Retina (tissue), 1 donor: ENCODE data around the gene RING1.

ENCODE experiments used
- DNase-seq: peaks from one replicate; pipeline ENCODE4 v3.0.0-alpha.2; 2016

RING1 gene

DNA sequence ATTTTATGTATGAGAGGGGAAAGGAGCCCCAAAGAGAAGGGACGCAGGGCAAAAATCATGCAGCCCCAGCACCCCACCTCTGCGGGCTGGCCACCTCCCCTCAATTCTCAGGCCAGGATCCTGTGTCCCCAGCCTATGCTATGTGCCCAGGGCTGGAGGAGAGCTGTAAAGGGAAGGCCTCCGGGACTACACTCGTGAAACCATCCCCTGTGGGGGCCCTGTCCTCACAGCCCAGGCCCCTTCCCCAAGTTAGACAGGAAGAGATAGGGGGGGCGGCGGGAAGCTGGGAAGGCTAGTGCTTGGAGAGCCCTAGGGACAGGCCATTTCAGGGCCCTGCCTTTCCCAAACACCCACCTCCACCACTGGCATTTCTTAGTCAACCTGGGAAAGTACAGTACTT lies 14.7 kb upstream of the RING1 start:
- peak; percentile 32 for DNase-seq

DNA sequence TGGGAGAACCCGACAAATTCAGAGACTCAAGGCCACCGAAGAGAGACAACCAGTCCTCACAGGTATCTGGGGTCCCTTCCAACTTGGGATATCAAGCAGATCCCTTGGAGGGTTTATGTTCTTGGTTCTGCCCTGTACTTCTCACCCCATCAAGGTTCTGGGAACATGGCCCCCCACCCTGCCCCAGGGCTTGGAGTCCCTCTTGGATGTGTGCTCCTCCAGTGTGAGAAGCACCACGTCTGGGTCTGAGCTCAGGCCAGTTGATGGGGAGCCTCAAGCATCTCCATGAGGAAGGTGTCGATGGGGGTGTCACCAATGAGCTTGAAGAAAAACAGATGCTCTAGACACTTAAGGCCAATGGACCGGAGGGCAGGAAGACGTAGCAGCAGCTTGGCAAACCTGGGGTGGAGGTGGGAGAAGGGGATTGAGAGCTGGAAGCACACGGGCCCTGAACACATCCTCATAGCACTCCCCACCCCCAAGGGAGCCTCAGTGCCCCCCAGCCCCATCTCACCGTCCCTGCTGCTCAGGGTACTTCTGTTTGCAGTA lies 13.8 kb upstream of the RING1 start:
- DNase-seq: no peak

DNA sequence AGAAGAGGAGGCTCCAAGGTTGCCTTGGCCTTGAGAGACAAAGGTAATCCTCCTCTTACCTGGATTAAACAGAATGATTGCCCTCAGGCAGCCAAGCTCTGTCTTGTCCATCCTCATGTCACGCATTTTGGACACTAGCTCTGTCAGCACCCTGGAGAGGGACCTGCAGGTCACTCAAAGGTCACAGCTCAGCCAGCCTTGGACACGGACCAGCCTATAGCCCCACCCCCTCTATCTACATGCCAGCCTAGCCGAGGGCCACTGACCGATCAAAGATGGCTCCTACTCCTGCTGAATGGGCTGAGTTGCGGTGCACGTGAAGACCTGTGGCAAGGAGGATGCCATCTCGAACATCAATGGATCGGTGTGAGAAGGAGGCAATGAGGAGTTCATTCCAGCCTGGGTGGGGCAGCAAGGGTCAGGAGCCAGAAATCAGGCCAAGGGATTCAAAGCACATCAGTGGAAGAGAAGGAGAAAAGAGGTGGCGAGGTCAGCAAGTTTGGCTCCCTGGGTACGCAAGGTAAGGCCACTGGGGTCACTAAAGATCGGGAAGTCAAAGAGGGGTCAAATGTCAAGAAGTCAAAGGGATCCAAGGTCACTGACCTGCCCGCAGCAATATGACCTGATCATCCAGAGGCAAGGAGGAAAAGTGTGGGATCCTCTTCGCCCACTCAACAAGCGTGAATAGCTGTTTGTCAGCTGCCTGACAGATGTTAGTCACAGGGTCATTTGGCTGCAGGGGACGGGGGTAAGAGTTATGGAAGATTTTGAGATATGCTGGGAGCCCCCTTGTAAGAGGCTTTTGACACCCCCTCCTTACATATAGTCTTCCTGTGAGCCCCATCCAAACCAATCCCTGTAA lies 12.8 kb upstream of the RING1 start:
- no peak for DNase-seq

DNA sequence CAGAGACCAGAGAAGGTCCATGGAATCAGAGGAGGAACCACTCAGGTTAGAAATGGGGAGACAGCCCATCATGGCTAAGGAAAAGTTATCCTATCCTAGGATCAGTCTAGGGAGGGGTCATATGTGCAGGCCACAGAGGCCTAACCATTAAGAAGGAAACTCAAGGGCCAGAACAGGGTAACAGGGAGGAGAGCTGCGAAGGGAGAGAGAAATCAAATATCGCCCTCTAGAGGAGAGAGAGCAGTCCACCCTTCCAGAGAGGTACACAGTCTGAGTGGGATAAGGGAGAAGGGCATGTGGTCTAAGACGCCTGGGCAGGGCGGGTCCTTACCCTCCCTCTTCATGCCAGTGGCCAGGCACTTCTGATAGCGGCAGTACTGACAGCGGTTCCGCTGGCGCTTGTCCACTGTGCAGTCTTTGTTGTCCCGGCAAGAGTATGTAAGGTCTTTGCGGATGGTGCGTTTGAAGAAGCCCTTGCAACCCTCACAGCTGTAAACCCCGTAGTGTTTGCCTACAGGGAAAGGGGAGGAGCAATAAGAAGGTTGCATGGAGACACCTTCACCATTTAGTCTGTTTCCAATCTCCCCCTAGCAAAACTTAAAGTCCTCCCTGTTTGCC lies 10.8 kb upstream of the RING1 start:
- peak; percentile 51 for DNase-seq

DNA sequence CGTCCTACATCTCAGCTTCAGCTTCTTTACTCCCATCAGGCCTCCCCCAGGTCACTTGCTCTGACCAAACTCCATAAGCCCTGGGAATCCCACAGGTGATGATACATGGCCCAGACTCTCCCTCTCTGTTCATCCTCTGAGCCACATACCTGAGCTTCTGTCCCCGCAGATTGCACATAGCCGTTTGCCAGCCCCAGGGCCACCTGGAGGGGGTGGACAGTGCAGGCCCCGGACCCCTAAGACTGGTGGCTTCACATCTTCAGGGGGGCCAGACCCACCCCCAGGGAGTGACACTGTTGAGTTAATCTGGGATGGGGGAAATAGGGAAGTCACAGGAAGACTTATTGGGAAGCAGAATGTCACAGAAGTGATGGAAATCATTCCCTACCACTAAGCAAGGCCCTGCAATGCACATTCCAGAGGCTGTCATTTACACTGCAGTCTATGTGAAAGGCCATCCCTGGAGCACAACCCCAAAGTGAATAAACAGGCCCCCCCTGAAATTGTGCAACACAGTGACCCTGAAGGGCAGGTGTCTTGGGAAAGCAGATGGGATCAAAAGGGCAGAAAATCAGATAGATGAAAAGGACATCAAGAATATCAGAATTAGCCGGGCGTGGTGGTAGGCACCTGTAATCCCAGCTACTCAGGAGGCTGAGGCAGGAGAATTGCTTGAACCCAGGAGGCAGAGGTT lies 10.0 kb upstream of the RING1 start:
- no peak for DNase-seq

DNA sequence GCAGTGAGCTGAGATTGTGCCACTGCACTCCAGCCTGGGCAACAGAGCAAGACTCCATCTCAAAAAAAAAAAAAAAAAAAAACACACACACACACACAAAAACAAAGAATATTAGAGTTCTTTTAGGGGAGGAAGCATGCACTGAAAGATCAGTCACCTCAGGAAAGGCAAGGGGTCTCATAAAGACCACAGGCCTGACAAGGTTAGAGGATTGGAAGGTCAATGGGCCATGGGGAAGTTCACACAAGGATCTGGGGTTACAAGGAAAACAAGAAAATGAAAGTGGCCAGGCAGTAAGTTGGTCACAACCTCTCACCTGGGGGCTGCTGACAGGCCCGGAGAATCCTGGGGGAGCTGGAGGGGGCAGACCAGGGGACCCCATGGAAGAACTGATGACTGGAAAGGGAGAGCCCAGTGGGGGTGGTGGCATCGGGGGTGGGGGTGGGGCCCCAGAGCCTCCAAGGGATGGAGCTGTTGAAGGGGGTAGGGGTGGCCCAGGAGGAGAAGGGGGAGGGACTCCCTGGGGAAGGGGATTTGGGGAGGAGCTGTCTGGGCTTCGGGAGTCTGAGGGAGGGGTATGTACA lies 9.4 kb upstream of the RING1 start:
- DNase-seq: no peak

DNA sequence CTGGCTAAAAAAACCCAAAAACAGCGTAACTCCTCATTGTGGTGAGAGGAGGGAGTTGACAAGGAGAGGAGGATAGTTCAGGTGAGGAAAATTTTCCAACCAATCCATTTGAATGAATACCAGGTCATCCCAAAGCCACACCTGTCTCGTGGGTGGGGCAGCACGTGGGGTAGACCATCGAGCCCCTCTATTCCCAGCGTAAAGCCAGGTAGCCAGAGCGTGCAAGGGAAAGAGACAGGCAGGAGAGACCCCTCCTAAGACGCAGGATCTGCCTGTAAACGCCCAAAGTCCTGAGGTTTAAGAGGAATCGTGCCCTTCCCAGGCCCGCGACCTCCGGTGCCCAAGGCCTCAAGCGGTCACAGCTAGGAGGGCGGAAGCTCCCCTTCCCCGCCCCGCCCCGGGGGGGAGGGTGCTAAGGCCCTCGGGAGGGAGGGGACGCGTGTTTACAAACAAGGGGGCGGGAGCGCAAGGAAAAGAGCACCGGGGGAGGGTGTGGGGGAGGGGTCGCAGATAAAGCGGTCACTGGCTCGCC lies 8.5 kb upstream of the RING1 start:
- no peak for DNase-seq

DNA sequence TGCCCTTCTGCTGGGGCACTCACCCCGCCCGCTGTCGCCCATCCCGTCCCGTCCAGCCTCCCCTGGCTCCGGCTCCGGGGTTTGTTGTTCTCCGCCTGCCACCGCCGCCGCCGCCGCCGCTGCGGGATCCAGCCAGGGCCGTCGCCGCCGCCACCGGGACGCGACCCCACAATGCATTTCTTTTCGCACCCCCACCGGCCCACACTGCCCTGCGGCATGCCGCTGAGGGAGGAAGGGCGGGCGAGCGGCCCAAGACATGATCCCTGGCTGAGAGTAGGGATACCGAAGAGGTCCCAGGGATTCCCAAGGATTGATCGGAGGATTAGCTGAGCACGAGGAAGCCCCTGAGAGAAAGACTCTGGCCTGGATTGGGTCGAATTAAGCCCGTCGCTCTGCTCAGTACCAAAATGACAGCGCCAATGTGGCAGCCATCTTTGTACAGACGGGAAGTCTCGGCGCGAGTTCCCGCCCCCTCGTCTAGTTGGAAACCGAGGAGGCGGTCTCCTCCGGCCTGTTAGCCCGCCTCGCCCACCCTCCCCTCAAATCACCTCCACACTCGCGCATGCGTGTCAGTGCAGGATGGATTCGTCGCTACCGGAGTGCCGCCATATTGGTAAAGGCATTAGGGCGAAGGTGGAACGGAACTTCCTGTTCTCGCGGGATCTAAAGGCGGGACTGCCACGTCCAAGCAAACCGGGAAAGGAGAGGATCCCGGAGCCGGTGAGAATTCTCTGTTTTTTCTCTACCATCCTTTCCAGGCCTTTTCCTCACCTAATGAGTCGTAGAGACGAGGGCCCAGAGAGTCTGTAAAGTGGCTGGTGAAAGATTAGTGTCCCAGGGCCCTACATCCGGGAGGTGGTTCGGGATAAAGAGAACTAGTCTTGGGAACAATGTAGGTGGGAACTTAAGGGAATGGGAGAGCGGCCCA lies 7.8 kb upstream of the RING1 start, which contains the start of the genes RXRB and SLC39A7:
Gene RXRB, minus strand, starts transcription at position 447 of the 928 bp plus-strand sequence. Its CDS starts 189 bp downstream, at position 258.
Gene SLC39A7, plus strand, starts transcription at position 649 of the 928 bp plus-strand sequence. CDS start 379 bp downstream, outside the sequence.
- peak; percentile 99 for DNase-seq

DNA sequence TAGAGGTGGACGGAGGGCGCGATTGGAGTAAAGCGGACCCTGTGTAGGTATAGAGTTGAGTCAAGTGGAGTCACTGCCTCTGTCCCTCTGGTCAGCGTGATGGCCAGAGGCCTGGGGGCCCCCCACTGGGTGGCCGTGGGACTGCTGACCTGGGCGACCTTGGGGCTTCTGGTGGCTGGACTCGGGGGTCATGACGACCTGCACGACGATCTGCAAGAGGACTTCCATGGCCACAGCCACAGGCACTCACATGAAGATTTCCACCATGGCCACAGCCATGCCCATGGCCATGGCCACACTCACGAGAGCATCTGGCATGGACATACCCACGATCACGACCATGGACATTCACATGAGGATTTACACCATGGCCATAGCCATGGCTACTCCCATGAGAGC lies 7.2 kb upstream of the RING1 start:
- no peak for DNase-seq

DNA sequence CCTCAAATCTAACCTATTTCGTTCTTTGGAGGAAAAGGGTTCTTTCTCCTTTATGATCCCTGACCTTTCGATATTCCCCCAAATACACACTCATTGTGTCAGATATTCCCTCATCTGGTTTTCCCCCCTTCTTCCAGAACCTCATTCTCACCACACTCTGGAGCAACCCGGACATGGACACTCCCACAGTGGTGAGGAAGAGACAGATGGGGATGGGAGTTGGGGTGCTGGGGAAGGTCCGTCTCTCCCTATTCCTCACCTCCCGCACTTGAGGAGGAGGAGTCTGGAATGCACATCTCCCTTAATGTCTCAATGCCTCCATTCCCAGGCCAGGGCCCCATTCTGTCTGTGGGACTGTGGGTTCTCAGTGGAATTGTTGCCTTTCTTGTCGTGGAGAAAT lies 6.4 kb upstream of the RING1 start:
- no peak for DNase-seq

DNA sequence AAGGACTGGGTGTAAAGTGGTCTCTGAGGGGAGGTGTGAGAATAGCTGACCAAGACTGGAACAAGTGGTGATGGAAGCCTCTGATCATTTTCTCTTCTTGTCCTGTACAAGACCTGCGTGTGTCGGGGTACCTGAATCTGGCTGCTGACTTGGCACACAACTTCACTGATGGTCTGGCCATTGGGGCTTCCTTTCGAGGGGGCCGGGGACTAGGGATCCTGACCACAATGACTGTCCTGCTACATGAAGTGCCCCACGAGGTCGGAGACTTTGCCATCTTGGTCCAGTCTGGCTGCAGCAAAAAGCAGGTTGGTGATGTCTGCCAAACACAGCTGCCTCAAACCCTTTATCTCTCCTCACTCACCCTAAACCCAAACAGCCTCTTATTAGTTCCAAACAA lies 5.5 kb upstream of the RING1 start:
- DNase-seq: no peak

DNA sequence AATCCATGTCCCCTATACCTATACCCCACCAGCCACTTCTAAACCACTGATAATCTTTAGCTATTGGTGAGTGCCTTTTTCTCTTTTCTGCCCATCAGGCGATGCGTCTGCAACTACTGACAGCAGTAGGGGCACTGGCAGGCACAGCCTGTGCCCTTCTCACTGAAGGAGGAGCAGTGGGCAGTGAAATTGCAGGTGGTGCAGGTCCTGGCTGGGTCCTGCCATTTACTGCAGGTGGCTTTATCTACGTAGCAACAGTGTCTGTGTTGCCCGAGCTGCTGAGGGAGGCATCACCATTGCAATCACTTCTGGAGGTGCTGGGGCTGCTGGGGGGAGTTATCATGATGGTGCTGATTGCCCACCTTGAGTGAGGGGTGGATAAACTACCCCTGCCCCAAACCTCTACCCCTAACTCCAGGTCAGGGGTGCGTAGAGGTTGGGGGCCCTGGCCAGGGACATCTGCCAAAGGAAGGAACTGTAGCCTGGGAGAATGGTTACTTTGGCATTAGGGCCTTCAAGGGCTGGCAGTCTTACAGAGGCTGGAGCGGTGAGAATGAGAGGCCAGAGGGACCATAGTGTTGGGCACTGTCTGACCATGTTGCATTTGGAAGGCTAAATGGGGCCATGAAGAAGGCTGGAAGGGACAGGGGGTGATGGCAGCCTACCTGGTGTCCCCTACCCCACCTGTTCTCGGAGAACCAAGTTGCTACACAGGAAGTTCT lies 4.7 kb upstream of the RING1 start:
- DNase-seq: no peak

DNA sequence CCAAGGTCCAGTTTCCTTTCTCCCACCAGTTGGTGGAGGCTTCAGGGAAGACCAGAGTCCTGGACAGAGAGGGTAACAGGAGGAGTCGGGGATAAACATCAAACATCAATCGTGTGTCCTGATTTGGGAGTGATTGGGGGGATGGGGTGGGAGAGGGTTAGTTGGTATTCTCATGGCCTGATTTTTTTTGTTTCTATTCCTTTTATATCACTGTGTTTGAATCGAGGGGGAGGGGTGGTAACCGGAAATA lies 4.2 kb upstream of the RING1 start:
- no peak for DNase-seq

DNA sequence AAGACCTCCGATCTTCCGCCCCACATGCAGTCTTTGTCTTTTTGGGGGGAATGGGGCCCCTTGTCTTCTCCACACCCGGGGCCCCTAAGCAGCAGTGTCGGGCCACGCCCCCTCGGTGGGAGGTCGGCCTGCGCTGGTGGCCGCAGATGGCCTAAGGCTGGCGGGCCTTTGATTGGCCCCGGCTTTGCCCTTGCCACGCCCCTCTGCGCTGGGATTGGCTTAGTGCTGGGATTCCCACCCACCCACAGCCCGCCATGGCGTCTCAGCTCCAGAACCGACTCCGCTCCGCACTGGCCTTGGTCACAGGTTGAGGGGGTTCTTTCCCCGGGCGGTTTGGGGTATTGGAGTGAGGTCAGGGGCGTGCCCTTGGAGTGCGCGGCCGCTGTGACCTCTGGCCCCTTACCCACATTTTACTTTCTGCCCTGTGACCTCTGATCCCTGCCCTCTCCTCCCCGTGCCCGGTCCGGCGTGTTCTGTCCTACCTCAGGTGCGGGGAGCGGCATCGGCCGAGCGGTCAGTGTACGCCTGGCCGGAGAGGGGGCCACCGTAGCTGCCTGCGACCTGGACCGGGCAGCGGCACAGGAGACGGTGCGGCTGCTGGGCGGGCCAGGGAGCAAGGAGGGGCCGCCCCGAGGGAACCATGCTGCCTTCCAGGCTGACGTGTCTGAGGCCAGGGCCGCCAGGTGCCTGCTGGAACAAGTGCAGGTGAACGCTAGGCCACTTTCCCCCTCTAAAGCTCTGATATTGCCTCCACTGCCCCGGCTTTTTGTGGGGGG lies 3.7 kb upstream of the RING1 start, which contains the start of gene HSD17B8:
Gene HSD17B8, plus strand, starts transcription at position 241 of the 776 bp plus-strand sequence. Its CDS starts 14 bp downstream, at position 255.
- peak; percentile 93 for DNase-seq

DNA sequence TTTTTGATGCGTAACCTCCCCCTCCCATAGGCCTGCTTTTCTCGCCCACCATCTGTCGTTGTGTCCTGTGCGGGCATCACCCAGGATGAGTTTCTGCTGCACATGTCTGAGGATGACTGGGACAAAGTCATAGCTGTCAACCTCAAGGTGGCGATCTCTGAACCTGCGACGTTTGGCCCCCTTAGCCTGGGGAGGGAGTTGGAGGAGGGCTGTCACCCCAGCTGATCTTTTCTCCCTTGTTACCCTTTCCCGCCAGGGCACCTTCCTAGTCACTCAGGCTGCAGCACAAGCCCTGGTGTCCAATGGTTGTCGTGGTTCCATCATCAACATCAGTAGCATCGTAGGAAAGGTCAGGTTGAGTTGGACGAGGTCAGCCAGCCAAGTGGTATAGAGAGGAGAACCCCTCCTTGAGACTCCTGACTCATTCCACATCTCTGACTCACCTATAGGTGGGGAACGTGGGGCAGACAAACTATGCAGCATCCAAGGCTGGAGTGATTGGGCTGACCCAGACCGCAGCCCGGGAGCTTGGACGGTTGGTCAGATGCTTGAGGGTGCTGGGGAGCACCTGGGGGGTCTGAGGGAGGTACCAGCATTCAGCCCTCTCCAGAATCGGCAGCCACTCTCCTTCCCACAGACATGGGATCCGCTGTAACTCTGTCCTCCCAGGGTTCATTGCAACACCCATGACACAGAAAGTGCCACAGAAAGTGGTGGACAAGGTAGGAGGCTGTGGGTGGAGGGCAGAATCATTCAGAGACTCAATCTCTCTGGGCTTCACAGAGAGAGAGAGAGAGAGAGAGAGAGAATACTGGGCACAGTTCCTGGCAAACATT lies 2.9 kb upstream of the RING1 start:
- DNase-seq: no peak

DNA sequence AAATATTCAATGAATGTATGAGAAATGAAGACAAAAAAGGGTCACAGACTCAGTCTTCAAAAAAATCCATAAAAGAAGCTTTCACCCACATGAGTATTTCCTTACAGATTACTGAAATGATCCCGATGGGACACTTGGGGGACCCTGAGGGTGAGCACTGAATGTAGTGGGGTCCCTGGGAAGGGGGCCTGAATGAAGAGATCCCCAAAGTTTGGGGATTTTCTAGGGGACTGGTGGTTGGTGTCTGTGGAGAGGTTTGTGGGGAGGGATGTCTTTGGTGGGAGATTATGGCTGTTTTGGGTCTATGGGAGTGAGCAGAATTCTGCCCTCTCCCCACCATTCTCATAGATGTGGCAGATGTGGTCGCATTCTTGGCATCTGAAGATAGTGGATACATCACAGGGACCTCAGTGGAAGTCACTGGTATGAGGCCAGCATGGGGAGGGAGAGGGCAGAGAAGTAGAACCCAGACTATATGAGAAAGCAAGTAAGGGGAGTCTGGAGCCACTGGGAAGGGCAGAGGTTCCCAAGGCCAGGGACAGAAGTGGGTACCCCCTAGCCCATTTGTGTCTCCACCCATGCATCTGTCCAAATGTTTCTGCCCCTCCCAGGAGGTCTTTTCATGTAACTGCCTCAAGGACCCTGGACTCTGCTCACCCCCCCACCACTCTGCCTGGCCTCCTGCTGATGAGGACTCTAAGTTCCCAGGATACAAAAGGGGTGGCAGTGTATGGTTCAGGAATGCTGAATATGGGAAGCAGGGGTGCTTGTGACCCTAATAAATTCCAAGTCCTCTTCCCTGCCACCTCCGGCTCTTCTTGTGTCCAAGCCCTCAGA lies 2.1 kb upstream of the RING1 start:
- peak; percentile 26 for DNase-seq

DNA sequence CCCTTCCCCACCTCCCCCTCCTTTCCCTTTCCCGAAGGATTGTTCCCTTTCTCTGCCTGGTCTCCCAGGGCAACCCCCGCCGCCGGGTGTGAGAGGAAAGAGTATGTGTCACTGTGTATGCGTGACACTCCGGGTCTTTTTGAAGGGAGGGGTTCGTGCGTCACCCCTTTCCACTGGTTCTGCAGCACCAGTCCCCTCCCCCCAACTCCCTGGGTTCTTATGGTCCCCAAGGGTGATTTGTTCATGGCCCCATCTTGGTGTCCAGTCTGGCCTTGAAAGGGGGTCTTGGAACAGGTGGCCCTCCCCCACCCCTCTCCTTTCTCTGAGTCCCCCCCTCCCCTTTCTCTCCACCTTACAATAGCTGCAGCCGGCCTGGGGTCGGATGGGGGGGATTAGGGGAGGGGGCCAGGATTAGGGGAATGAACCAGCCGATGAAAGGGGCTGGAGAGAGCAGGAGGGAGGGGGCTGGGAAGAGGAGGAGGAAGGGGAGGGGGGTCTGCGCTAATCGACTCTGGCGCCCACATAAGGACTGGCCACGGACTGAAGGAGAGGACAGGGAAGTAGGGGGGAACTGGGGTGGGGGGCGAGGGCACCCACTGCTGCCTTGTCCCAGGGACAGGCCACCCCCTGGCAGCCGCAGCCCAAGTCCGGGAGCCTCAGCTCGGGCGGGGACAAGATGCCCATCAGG lies 1.3 kb upstream of the RING1 start:
- DNase-seq: peak; percentile 71
